ENCODE results near the gene STAT3. TPM values are rescaled to one million over a fixed set of nuclear protein-coding genes. Genes with fewer than 3 reads are reported as not detected.
A peak's percentile ranks its signal among the peaks of the same experiment; 100 is the strongest.

Gene STAT3
- polyA plus RNA-seq, 1 of the 3 experiments (the other 2 are of a cell fraction), result 35.7 TPM

DNA sequence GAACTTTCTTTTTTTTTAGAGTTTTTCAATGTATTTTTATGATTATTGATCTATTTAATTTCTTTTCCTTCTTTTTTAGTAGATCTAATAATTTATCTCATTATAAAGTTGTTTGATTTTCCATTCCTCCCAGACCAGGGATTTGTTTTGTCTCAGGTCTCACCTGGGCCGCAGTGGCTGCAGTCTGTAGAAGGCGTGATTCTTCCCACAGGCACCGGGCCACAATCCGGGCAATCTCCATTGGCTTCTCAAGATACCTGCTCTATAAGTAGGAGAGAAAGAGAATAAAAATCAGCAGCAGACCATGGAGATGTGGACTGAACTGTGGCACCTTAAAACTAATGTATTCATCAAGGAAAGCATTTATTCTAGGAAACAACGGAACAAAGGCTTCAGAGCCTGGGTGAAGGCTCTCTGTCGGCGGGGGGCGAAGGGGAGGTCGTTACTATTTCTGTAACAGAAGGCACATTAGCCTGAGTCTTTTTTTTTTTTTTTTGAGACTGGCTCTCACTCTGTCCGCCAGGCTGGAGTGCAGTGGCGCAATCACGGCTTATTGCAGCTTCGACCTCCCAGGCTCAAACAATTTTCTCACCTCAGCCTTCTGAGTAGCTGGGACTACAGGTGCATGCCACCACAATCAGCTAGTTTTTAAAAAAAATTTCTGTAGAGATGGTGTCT lies 42.7 kb downstream of the STAT3 start (continued):
- TF ChIP-seq FOXJ3 (CRISPR knock-in tag; IDR thresholded peaks at IDR 0.05), result no peak
- no peak for TF ChIP-seq YY1 (IDR thresholded peaks at IDR 0.05; ENCODE audit: low read depth)
- no peak for TF ChIP-seq IRF3 (IDR thresholded peaks at IDR 0.05; ENCODE audit: low read depth, low read length)
- TF ChIP-seq RCOR1 (IDR thresholded peaks at IDR 0.05; ENCODE audit: low read length), result no peak

GRCh38 chr17:42342242-42343008 lies 45.8 kb downstream of the STAT3 start:
- TF ChIP-seq NRF1 (IDR thresholded peaks at IDR 0.05; ENCODE audit: low read depth, low read length), result no peak
- no peak for TF ChIP-seq IRF3 (IDR thresholded peaks at IDR 0.05; ENCODE audit: low read depth, low read length)
- no peak for TF ChIP-seq CHD2 (IDR thresholded peaks at IDR 0.05; ENCODE audit: low read length, partially characterized antibody)
- no peak for TF ChIP-seq RXRA (IDR thresholded peaks at IDR 0.05; ENCODE audit: borderline replicate concordance, low read depth)
- TF ChIP-seq TCF12 (IDR thresholded peaks at IDR 0.05), result peak; percentile 29; the same call in 1 of the 2 replicates
- TF ChIP-seq POLR2AphosphoS5 (IDR thresholded peaks at IDR 0.05; ENCODE audit: low read depth, low read length), result no peak
- TF ChIP-seq GABPA (IDR thresholded peaks at IDR 0.05; ENCODE audit: low read depth), result no peak
- no peak overlapping the region for H3K4me3 ChIP-seq (ENCODE audit: low read depth in 2 of 2, low read length in 1 of 2)
- H3K4me2 ChIP-seq, result no peak overlapping the region
- WGBS (ENCODE audit: low lambda C conversion rate), result 83% methylated on average over 9 of the region's 9 CpGs
- peaks cover under 1% of the 10 kb centered on the region in 2 experiments; a peak in 2 of 4 replicates for H3K4me1 ChIP-seq (ENCODE audit: control insufficient read depth in 1 of 2, insufficient read depth in 2 of 2, low read depth in 1 of 2, low read length in 1 of 2)
- no peaks in the 10 kb centered on the region for H3K9me2 ChIP-seq
- H3K27ac ChIP-seq (ENCODE audit: low read depth in 2 of 2, low read length in 1 of 2), result no peak overlapping the region
- peaks cover 20% of the 10 kb centered on the region for H3K79me2 ChIP-seq (ENCODE audit: insufficient read depth)
- peaks cover 34 to 50% of the 10 kb centered on the region in 2 experiments for H3K36me3 ChIP-seq (replicated peaks in 1 of 2; ENCODE audit: control insufficient read depth in 1 of 2, insufficient read depth in 2 of 2, low read length in 1 of 2)
- peaks cover 11% of the 10 kb centered on the region for H3F3A ChIP-seq (replicated peaks; ENCODE audit: insufficient read depth)
- POLR2A ChIA-PET, result no interaction called here
- no peaks in the 10 kb centered on the region for H3K27me3 ChIP-seq (ENCODE audit: insufficient read depth)
- H2AFZ ChIP-seq (ENCODE audit: low read depth), result no peak overlapping the region
- no peaks in the 10 kb centered on the region for H3K9me3 ChIP-seq
- DNase-seq, result no peak
- CTCF ChIA-PET, result interaction anchor here (0.6 to 1.1 kb wide), 3 partner anchors 11 to 64 kb away, joined by 3 to 5 read pairs (median 3); no protein-coding TSS in a partner anchor
- H4K20me1 ChIP-seq (ENCODE audit: insufficient read depth), result peaks cover 15% of the 10 kb centered on the region
- no peak overlapping the region for H3K9ac ChIP-seq

- H3K4me3 ChIP-seq (ENCODE audit: low read depth in 2 of 2, low read length in 1 of 2), result no peak overlapping the region
- H3F3A ChIP-seq (replicated peaks; ENCODE audit: insufficient read depth), result peaks cover 9% of the 10 kb centered on the region
- 100% methylated on average over 4 of the region's 4 CpGs for WGBS (ENCODE audit: low lambda C conversion rate)
- H3K4me2 ChIP-seq, result no peak overlapping the region
- peaks cover 36 to 54% of the 10 kb centered on the region in 2 experiments for H3K36me3 ChIP-seq (replicated peaks in 1 of 2; ENCODE audit: control insufficient read depth in 1 of 2, insufficient read depth in 2 of 2, low read length in 1 of 2)
- H3K27me3 ChIP-seq (ENCODE audit: insufficient read depth), result no peaks in the 10 kb centered on the region
- TF ChIP-seq TCF12 (IDR thresholded peaks at IDR 0.05) (no peak), RXRA (IDR thresholded peaks at IDR 0.05; ENCODE audit: borderline replicate concordance, low read depth) (no peak), ELF1 (IDR thresholded peaks at IDR 0.05) (no peak), RAD21 (IDR thresholded peaks at IDR 0.05; ENCODE audit: low read length) (no peak), FOXJ3 (CRISPR knock-in tag; IDR thresholded peaks at IDR 0.05) (no peak), CHD2 (IDR thresholded peaks at IDR 0.05; ENCODE audit: low read length, partially characterized antibody) (no peak)
- TF ChIP-seq, protein P1, sequence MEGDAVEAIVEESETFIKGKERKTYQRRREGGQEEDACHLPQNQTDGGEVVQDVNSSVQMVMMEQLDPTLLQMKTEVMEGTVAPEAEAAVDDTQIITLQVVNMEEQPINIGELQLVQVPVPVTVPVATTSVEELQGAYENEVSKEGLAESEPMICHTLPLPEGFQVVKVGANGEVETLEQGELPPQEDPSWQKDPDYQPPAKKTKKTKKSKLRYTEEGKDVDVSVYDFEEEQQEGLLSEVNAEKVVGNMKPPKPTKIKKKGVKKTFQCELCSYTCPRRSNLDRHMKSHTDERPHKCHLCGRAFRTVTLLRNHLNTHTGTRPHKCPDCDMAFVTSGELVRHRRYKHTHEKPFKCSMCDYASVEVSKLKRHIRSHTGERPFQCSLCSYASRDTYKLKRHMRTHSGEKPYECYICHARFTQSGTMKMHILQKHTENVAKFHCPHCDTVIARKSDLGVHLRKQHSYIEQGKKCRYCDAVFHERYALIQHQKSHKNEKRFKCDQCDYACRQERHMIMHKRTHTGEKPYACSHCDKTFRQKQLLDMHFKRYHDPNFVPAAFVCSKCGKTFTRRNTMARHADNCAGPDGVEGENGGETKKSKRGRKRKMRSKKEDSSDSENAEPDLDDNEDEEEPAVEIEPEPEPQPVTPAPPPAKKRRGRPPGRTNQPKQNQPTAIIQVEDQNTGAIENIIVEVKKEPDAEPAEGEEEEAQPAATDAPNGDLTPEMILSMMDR (IDR thresholded peaks at IDR 0.05), result no peak
- H3K27ac ChIP-seq (ENCODE audit: low read depth in 2 of 2, low read length in 1 of 2), result no peak overlapping the region
- CTCF ChIA-PET, result interaction anchor here (2.1 kb wide), 1 partner anchor 65 kb away, joined by 7 read pairs; no protein-coding TSS in a partner anchor
- no peak overlapping the region for H3K9ac ChIP-seq
- no peak overlapping the region for H2AFZ ChIP-seq (ENCODE audit: low read depth)
- H3K4me1 ChIP-seq (ENCODE audit: control insufficient read depth in 1 of 2, insufficient read depth in 2 of 2, low read depth in 1 of 2, low read length in 1 of 2), result no peaks in the 10 kb centered on the region
- POLR2A ChIA-PET, result no interaction called here
- no peaks in the 10 kb centered on the region for H3K9me3 ChIP-seq
- H3K79me2 ChIP-seq (ENCODE audit: insufficient read depth), result peaks cover 15% of the 10 kb centered on the region
- no peak for DNase-seq
- H4K20me1 ChIP-seq (ENCODE audit: insufficient read depth), result peaks cover 9% of the 10 kb centered on the region
- no peaks in the 10 kb centered on the region for H3K9me2 ChIP-seq
Measured at GRCh38 chr17:42341568-42341967, 46.7 kb downstream of the STAT3 start.
